OCI-LY1 (cell line): ENCODE data around the gene GAK.

Source experiments
- H2AFZ ChIP-seq: fragments of 200-600 bp; sonication (generic), shearing (Covaris generic); 2 replicates; pipeline ENCODE4 v1.6.0; 2014; ENCODE audit warnings: antibody characterized with exemption, mild to moderate bottlenecking, low read length
- H3F3A ChIP-seq: fragments of 200-600 bp; sonication (generic), shearing (Covaris generic); 2 replicates; pipeline ENCODE4 v1.6.0; 2014; ENCODE audit warnings: mild to moderate bottlenecking, antibody characterized with exemption, low read length, moderate library complexity; ENCODE audit not compliant: insufficient read depth
- H3K27ac ChIP-seq: fragments of 200-600 bp; sonication (generic); 2 replicates; pipeline ENCODE4 v1.5.1; 2014; ENCODE audit warnings: low read length, mixed run types, mild to moderate bottlenecking, low read depth; ENCODE audit not compliant: poor library complexity, severe bottlenecking
- H3K27me3 ChIP-seq: fragments of 200-600 bp; sonication (generic); 2 replicates; pipeline ENCODE4 v1.6.0; 2014; ENCODE audit warnings: antibody characterized with exemption, mild to moderate bottlenecking, low read length, moderate library complexity; ENCODE audit not compliant: insufficient read depth
- H3K36me3 ChIP-seq: fragments of 200-600 bp; sonication (generic); 2 replicates; pipeline ENCODE4 v1.6.1; 2014; ENCODE audit warnings: mild to moderate bottlenecking, antibody characterized with exemption, low read length, moderate library complexity, mixed read lengths; ENCODE audit not compliant: insufficient read depth
- H3K4me1 ChIP-seq: fragments of 200-600 bp; sonication (generic); 2 replicates; pipeline ENCODE4 v1.5.1; 2014; ENCODE audit warnings: mild to moderate bottlenecking, low read length, moderate library complexity; ENCODE audit not compliant: insufficient read depth, severe bottlenecking
- H3K4me2 ChIP-seq: fragments of 200-600 bp; sonication (generic), shearing (Covaris generic); 2 replicates; pipeline ENCODE4 v1.6.1; 2014; ENCODE audit warnings: low read length
- H3K4me3 ChIP-seq: fragments of 200-600 bp; sonication (generic); 2 replicates; pipeline ENCODE4 v1.5.1; 2014; ENCODE audit warnings: low read length, low read depth, mild to moderate bottlenecking, mixed read lengths; ENCODE audit not compliant: poor library complexity, severe bottlenecking
- H3K79me2 ChIP-seq: fragments of 200-600 bp; shearing (Covaris generic); 2 replicates; pipeline ENCODE4 v1.6.1; 2016; ENCODE audit warnings: mixed run types, low read length, mixed read lengths; ENCODE audit not compliant: insufficient read depth
- H3K9ac ChIP-seq: fragments of 200-600 bp; sonication (generic), shearing (Covaris generic); 2 replicates; pipeline ENCODE4 v1.6.1; 2014; ENCODE audit warnings: mild to moderate bottlenecking, low read length, mixed read lengths
- H3K9me2 ChIP-seq: fragments of 200-600 bp; sonication (generic), shearing (Covaris generic); 2 replicates; pipeline ENCODE4 v1.6.1; 2014; ENCODE audit warnings: low read depth, mild to moderate bottlenecking, low read length, mixed read lengths
- H3K9me3 ChIP-seq: fragments of 200-600 bp; shearing (Covaris generic); 2 replicates; pipeline ENCODE4 v1.6.1; 2014; ENCODE audit warnings: low read length, mixed read lengths
- H4K20me1 ChIP-seq: fragments of 200-600 bp; sonication (generic), shearing (Covaris generic); 2 replicates; pipeline ENCODE4 v1.6.0; 2016; ENCODE audit warnings: mild to moderate bottlenecking, low read length; ENCODE audit not compliant: insufficient read depth
- EZH2 ChIP-seq: fragments of 200-600 bp; sonication (generic), shearing (Covaris generic); IDR thresholded peaks from 2 replicates; pipeline ENCODE4 v1.8.0; 2017; ENCODE audit warnings: borderline replicate concordance, mixed run types, mild to moderate bottlenecking, antibody characterized with exemption, low read length, moderate library complexity, mixed read lengths
- TF ChIP-seq, protein P1 (sequence below): fragments of 200-600 bp; sonication (generic), shearing (Covaris generic); IDR thresholded peaks from 2 replicates; pipeline ENCODE4 v1.5.1; 2017; ENCODE audit warnings: mild to moderate bottlenecking, antibody characterized with exemption, low read length, moderate library complexity, mixed read lengths

Gene GAK

DNA sequence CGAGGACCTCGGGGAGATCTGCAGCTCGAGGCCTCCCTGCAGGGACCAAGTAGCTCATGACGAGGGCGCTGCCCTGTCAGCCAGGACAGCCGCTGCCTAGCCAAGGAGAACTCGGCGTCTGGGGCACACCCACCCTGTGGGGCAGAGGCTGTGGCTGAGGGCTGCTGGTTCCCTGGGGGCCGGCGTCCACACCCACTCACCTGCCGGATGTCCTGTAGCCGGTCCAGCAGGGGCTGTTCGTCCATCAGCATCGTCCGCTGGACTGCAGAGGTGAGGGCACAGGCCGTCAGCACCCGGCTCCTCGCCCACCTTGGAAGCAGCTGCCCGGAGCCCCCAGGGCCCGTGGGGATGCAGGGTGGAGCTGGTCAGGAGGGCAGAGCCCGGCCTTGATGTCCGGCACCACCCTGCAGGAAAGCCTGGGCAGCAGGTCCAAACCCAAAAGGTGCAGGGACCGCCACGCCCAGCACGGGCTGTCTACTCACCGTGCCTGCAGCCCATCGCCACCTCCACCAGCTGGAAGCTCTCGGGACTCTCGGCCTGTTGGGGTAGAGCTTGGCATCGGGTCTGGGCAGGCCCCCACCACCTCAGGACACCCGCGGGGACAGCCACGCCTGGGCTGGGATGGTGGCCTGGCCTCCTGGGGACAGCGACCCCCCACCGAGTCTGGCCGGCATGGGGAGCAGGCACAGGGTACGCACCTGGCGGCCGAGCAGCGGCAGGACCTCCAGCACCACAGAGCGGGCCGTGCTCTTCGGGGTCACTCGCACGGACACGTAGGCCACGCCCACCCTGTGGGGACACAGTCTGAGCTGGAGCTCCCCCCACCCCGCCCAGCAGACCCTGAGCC, 34.4 kb upstream of the GAK start:
- no peak overlapping the region for H3K9ac ChIP-seq
- no peaks in the 10 kb centered on the region for H3K9me3 ChIP-seq
- no peak overlapping the region for H2AFZ ChIP-seq
- H3K4me3 ChIP-seq, result no peak overlapping the region
- H3K27ac ChIP-seq, result no peak overlapping the region
- H3K79me2 ChIP-seq, result no peaks in the 10 kb centered on the region
- TF ChIP-seq EZH2, result no peak
- TF ChIP-seq, protein P1, sequence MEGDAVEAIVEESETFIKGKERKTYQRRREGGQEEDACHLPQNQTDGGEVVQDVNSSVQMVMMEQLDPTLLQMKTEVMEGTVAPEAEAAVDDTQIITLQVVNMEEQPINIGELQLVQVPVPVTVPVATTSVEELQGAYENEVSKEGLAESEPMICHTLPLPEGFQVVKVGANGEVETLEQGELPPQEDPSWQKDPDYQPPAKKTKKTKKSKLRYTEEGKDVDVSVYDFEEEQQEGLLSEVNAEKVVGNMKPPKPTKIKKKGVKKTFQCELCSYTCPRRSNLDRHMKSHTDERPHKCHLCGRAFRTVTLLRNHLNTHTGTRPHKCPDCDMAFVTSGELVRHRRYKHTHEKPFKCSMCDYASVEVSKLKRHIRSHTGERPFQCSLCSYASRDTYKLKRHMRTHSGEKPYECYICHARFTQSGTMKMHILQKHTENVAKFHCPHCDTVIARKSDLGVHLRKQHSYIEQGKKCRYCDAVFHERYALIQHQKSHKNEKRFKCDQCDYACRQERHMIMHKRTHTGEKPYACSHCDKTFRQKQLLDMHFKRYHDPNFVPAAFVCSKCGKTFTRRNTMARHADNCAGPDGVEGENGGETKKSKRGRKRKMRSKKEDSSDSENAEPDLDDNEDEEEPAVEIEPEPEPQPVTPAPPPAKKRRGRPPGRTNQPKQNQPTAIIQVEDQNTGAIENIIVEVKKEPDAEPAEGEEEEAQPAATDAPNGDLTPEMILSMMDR, result no peak
- no peaks in the 10 kb centered on the region for H3K36me3 ChIP-seq
- H3F3A ChIP-seq, result no peaks in the 10 kb centered on the region
- peaks cover 3% of the 10 kb centered on the region for H3K4me1 ChIP-seq
- no peak overlapping the region for H3K4me2 ChIP-seq
- no peaks in the 10 kb centered on the region for H4K20me1 ChIP-seq
- no peaks in the 10 kb centered on the region for H3K9me2 ChIP-seq
- no peaks in the 10 kb centered on the region for H3K27me3 ChIP-seq

DNA sequence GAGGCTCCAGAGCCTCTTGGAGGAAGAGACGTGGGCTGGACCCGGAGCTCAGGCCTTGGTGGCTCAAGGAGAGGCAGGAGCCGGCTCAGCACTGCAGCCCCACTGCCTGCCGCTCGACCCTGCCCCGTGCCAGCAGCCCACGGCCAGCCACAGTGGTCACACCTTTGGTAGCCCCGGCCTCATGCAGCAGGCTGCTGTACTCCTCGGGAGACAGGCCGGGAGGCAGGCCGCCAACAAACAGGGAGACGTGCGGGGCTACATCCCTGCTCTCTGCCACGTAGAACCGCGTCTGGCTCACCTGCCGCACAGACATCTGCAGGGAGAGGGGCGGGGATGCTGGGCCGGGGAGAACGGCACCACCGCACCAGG, 33.6 kb upstream of the GAK start:
- Histone ChIP-seq H3K9ac (no peak overlapping the region), H3K27ac (no peak overlapping the region), H3K36me3 (no peaks in the 10 kb centered on the region), H4K20me1 (no peaks in the 10 kb centered on the region), H3K4me1 (peaks cover 3% of the 10 kb centered on the region), H2AFZ (no peak overlapping the region), H3K9me3 (no peaks in the 10 kb centered on the region), H3K79me2 (no peaks in the 10 kb centered on the region), H3K4me2 (no peak overlapping the region), H3K4me3 (no peak overlapping the region), H3K9me2 (no peaks in the 10 kb centered on the region), H3K27me3 (no peaks in the 10 kb centered on the region), H3F3A (no peaks in the 10 kb centered on the region)
- no peak for TF ChIP-seq EZH2
- TF ChIP-seq, protein P1, result no peak

DNA sequence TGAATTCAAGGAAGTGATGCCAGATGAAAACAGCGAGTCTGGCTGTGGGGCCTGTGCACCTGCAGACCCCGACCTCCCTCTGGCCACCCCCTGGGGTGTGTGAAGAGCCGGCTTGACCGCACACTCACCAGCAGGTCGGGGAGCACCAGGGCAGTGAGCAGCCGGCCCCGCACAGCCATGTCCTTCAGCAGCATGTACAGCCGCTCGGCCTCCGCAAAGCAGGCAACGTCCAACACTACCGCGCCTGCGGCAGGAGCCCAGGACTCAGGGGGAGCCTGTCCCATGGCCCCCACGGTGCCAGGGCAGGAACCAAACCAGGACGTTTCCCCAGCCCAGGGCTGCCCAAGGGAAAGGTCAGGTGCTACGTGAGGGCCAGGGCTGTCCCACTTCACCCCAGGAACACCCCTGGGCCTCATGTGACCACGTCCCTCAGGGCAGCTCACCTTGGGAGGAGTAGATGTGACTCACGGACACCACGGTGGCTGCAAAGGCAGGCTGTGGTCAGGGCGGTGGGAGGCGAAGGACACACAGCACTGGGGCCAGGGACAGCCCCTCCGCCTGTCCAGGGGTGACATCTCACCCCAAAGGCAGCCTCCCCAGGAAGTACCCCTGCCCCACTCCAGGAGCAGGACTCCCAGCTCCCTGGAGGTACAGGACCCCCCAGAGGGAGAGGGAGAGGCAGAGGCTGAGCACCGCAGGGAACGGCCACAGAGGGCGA, 33.1 kb upstream of the GAK start:
- Histone ChIP-seq H4K20me1 (no peaks in the 10 kb centered on the region), H3K27me3 (no peaks in the 10 kb centered on the region), H3K79me2 (no peaks in the 10 kb centered on the region), H3K9me2 (no peaks in the 10 kb centered on the region), H3K9me3 (no peaks in the 10 kb centered on the region), H2AFZ (no peak overlapping the region), H3K4me3 (no peak overlapping the region), H3K4me2 (no peak overlapping the region), H3F3A (no peaks in the 10 kb centered on the region), H3K36me3 (no peaks in the 10 kb centered on the region), H3K9ac (no peak overlapping the region), H3K4me1 (peaks cover 3% of the 10 kb centered on the region), H3K27ac (no peak overlapping the region)
- TF ChIP-seq, protein P1, result no peak
- TF ChIP-seq EZH2, result no peak
